Superior temporal gyrus (tissue), 1 donor: ENCODE results near the gene IGSF6.
"Not testable (repeated sequence)": the region's sequence is repeated elsewhere in the genome, so short reads cannot be mapped to it uniquely, and the experiment has no call there.

ENCODE experiments used
- DNase-seq: peaks from one replicate; pipeline ENCODE4 v3.0.0-alpha.2; 2016; ENCODE audit errors: extremely low spot score

IGSF6 gene

DNA sequence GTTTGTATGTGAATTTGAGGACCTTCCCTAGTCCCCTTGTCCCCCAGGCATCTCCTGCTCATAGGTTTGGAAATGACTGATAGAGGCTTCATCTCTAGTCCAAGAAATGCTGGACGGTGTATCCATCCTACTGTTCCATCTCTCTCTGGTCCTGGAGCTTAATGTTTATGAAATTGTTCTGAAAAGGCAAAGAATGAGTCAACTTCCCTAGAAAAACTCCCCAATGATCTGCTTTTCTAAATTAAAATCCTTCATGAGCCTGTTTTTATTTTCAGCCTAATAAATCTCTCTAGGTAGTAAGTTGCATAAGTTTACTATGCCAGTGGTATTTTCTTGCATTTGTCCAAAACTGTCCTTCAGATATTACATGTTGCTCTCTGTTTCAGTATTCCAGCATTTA is 2.1 kb upstream of the IGSF6 start:
- no peak for DNase-seq

GRCh38 chr16:21653571-21653970 is 1.2 kb upstream of the IGSF6 start:
- DNase-seq = no peak

DNA sequence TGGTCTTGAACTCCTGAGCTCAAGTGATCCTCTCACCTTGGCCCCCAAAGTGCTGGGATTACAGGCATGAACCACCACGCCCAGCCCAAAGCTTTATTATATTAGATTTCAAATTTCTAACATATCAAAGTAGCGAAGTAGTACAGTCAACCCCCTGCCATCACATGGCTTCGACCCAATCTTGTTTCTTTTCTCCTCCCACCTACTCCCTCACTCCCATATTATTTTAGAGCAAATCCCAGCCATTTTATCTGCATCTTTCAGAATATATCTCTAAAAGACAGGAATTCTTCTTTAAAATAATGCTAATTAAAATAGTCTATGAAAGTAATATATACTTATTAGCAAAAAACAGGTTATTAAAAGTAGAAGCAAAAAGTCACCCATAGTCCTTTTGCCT is 893 bp downstream of the IGSF6 start:
- DNase-seq = no peak

DNA sequence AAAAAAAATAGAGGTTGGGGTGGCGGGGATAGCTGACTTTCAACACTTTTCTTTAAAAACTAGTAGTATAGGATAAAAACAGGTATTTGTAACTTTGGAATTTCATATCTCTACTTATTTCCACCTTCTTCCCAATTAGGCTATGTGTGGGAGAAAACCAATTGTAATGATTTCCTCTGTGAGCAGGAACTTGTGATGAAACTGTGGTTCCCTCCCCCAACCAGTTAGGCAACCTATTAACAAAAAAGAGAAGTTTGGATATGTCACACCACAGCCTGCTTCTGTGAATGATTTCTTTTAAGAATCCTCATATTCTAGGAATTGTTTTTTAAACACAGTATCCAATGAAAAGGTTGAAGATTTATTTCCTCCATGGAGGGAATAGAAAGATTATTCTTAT is 1.9 kb downstream of the IGSF6 start:
- DNase-seq = no peak

- DNase-seq = not testable (repeated sequence)
Measured at GRCh38 chr16:21649826-21650406, 2.5 kb downstream of the IGSF6 start.

DNA sequence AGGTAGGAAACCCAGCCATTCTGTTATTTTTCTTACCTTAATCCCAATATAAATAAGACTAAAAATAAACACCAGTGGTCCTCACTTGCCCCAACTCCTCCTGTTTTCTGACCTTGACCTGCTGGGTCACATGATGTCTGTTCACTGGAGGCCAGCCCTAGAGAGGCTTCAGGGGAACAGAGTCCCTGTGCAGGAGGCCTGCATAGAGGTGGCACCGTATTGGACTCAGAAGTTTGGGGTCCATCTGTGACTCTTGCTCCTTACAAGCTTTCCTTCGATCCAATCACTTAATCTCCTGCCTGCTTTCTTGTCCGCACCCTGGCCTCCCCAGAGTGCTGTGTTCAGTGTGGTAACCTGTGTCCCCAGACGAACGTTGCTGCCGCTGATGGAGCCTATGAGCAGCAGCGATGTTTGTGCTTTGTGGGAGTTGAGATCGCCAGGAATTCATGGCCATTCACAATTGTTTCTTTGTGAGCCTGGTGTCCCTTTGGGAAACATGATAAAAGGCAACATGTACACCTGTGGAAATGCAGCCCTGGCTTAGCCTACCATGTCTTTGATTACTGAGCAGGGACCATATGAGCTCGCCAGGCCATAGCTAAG is 4.7 kb downstream of the IGSF6 start:
- DNase-seq = no peak

DNA sequence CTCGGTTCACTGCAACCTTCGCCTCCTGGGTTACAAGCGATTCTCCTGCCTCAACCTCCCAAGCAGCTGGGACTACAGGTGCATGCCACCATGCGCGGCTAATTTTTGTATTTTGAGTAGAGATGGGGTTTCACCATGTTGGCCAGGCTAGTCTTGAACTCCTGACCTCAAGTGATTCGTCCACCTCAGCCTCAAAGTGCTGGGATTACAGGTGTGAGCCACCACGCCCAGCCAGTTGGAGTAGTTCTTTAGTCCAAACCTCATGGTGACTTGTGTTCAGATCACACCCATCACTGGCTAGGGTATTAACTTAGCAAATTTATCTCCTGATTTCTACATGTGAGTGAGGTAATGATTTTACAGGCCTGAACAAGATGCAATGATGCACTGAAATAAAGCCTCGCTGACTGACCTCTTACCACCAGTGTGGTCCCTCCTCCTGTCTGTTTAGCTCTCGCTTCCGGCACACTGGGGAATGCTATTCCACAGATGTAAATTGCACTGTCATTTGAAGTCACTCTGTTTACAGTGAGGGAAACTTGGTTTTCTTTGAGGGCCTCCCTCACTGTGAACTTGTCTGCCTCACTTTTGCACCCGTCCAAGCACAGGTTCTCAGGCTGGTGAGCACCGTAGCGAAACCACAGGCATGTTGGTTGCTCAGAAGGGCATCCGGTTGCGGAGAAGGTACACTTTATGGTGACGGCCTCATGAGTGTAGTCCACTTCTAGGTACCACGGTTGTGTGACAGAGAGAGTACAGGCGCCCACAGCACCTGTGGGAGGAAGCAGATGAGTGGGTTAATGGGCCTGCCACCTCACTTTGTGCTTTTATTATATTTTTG is 5.5 kb downstream of the IGSF6 start:
- DNase-seq = no peak

DNA sequence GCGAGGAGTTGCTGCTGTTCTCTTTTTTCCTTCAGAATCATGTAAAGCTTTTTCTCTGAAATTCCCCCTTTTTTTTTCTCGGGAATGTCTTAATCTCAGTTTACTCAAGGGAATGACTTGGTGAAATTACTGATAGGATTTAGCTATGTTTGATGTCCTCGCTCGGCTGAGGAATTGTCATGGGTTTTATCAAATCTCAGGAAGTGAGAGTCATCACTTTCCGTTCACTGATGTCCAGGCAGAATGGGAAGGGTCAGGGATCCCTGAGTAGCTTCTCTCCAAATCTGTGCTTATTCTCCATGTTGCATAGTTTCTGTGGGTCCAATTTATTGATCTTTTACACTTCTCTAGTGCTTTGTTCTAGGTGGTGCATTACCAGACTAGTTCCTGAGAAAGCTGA is 6.3 kb downstream of the IGSF6 start:
- DNase-seq = no peak

- peak; percentile 61 for DNase-seq
Measured at GRCh38 chr16:21645261-21645721, 7.1 kb downstream of the IGSF6 start.

GRCh38 chr16:21644674-21645073 is 7.7 kb downstream of the IGSF6 start:
- peak; percentile 53 for DNase-seq

DNA sequence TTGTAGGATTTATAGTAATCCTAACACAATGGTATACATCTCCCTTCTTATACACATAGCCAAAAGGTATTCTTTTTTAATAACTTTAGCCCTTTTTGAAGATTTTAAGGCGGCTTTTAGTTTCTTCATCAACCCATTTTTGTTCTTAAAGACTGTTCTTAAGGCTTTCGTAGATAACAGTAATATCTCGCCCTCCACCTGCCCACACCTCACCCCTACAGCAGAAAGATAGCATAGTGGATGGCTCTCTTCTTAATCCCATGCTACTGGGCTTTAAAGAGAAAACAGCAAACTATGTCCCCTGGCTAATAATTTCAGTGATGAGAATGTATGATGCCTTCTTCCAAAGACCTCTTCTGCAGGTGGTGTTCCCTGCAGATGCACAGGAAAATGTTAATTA is 8.6 kb downstream of the IGSF6 start:
- no peak for DNase-seq

DNA sequence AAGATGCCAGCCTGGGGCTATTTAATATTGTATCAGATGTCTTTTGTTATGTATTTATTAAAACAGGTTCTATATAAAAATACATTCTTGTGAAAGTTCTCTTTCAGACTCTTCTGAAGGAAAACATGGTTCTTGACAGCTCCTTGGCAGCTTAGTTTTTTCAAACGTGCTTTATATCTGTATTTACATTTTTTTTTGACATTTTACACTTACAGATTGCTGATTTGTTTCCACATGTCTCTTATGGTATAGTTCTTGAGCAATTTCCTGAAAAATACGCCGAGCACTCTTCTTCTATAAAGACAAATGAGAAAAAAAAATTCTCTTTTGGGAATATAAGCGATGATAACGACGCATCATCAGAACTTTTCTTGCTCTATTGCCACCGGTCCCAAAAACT is 9.5 kb downstream of the IGSF6 start:
- no peak for DNase-seq

GRCh38 chr16:21641916-21642315 is 10.5 kb downstream of the IGSF6 start:
- DNase-seq = no peak

- no peak for DNase-seq
Measured at GRCh38 chr16:21639493-21639892, 12.9 kb downstream of the IGSF6 start.

DNA sequence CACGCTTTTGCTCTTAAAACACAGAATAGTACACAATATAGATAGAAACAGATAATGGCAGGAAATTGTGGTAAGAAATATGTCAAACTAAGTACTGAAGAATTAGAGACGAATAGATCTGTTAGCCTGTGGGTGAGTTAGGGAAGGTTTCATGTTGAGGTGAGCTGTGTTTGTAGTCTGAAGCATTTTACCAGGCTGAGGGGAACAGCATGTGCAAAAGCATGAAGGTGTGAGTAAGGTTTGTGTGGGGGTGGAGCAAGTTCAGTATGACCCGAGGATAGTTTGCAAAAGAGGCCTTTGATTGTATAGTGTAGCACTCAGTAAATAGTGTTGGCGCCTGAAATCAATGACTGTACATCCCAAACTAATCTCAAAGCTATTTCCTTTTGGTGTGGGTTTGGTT is 13.8 kb downstream of the IGSF6 start:
- DNase-seq = no peak

DNA sequence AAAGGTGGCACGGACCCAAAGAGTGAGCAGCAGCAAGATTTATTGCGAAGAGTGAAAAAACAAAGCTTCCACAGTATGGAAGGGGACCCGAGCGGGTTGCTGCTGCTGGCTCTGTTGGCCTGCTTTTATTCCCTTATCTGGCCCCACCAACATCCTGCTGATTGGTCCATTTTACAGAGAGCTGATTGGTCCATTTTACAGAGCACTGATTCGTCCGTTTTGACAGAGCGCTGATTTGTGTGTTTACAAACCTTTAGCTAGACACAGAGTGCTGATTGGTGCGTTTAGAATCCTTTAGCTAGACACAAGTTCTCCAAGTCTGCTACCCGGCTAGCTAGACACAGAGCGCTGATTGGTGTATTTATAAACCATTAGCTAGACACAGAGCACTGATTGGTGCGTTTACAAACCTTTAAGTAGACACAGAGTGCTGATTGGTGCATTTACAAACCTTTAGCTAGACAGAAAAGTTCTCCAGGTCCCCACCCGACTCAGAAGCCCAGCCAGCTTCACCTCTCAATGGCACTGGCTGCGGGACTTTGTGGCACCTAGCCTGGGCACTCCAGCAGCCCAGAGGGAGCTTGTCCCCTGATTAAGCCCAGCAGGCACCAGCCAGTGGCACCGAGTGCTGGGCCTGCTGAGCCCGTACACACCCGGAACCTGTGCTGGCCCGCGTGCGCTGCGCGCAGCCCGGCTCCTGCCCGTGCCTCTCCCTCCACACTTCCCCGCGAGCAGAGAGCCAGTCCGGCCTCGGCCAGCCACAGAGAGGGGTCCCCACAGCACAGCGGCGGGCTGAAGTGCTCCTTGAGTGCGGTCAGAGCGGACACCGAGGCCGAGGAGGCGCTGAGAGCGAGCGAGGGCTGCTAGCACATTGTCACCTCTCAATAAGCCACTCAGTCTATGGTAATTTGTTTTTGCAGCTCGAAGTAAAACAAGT is 15.1 kb downstream of the IGSF6 start:
- DNase-seq = no peak

DNA sequence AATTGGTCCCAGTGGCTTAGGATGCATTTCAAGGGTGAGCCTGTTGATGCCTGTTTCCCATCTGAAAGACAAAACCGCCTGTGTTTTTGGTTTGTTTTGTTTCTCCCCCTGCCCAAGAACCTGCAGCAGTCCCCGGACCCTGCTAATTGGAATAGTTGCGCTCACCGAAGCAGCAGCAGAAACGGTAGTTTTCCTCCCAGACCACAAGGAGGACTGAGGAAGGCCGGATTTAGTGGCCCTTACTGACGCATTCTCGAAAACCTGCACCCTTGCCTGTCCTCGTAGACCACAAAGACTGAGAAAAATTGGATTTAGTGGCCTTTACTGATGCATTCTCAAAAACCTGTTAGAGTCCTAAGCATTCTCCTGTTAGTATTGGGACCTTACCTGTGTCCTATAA is 16.7 kb downstream of the IGSF6 start:
- not testable (repeated sequence) for DNase-seq

- DNase-seq = no peak
Measured at GRCh38 chr16:21634216-21634615, 18.2 kb downstream of the IGSF6 start.

- DNase-seq = not testable (repeated sequence)
Measured at GRCh38 chr16:21631951-21632575, 20.3 kb downstream of the IGSF6 start.

DNA sequence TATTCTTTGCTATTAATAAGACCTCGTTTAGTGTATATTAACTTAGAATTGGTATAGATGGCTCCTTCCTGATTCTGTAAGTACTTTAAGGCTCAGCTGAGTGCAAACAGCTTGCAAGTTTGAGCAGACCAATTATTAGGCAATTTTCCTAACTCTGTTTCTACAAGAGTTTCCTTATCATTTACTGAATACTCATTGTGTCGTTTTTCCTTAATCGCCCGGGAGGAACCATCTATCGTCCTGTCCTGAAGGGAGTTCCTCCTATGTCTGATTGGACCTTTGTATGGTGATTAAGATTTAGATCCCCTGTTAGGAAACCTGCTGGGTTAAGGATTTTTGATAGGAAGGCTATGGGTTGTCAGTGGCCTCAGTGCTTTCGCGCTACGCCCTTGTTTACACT is 21.0 kb downstream of the IGSF6 start:
- DNase-seq = not testable (repeated sequence)

DNA sequence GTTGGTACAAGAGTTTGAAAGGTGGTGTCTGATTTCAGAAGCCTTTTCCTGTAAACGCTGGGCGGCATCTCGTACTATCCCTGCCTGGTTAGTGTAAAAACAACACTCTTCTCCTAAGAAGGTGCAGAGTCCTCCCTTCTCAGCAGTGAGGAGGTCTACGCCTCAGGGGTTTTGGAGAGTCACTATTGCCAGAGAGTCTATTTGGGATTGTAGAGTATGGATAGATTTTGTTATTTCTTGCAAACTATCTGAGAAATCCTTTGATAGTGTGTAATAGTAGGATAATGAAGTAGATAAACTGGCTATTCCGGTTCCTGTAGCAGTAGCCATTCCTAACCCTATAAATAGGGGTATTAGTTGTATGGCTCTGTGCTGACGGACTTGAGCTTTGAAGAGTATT is 21.5 kb downstream of the IGSF6 start:
- not testable (repeated sequence) for DNase-seq
